ENCODE data around the gene ITPR1.

Gene ITPR1

GRCh38 chr3:4672725-4673275 is 179.7 kb downstream of the ITPR1 start:
- no peak overlapping the region for H3K4me3 ChIP-seq (ENCODE audit: control insufficient read depth, low read depth, low read length)
- no peak for DNase-seq (ENCODE audit: low read depth)
- TF ChIP-seq, protein P1, sequence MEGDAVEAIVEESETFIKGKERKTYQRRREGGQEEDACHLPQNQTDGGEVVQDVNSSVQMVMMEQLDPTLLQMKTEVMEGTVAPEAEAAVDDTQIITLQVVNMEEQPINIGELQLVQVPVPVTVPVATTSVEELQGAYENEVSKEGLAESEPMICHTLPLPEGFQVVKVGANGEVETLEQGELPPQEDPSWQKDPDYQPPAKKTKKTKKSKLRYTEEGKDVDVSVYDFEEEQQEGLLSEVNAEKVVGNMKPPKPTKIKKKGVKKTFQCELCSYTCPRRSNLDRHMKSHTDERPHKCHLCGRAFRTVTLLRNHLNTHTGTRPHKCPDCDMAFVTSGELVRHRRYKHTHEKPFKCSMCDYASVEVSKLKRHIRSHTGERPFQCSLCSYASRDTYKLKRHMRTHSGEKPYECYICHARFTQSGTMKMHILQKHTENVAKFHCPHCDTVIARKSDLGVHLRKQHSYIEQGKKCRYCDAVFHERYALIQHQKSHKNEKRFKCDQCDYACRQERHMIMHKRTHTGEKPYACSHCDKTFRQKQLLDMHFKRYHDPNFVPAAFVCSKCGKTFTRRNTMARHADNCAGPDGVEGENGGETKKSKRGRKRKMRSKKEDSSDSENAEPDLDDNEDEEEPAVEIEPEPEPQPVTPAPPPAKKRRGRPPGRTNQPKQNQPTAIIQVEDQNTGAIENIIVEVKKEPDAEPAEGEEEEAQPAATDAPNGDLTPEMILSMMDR (conservative IDR thresholded peaks at IDR 0.05; ENCODE audit: control insufficient read depth, insufficient read depth, low read depth, low read length): no peak

DNA sequence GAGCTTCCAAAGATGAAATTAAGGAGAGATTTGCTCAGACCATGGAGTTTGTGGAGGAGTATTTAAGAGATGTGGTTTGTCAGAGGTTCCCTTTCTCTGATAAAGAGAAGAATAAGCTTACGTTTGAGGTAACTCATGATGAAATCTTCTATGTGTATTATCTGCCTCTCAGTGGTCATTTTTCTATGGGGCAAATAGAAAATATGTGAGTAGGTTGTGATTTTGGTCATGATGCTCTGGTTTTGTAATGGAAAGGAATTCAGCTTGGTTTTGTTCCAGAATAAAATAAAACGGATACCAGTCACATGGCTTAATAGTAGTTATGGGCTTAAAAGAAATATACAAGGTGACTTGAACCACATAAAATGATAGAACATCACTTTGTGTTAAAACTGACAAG is 181.1 kb downstream of the ITPR1 start:
- H3K4me3 ChIP-seq (ENCODE audit: control insufficient read depth, low read depth, low read length): no peak overlapping the region
- DNase-seq (ENCODE audit: low read depth): peak; percentile 56
- TF ChIP-seq, protein P1 (conservative IDR thresholded peaks at IDR 0.05; ENCODE audit: control insufficient read depth, insufficient read depth, low read depth, low read length): no peak

GRCh38 chr3:4675704-4676103 is 182.6 kb downstream of the ITPR1 start:
- TF ChIP-seq, protein P1 (conservative IDR thresholded peaks at IDR 0.05; ENCODE audit: control insufficient read depth, insufficient read depth, low read depth, low read length): no peak
- no peak overlapping the region for H3K4me3 ChIP-seq (ENCODE audit: control insufficient read depth, low read depth, low read length)

GRCh38 chr3:4678320-4678719 is 185.2 kb downstream of the ITPR1 start:
- no peak for DNase-seq (ENCODE audit: low read depth)
- TF ChIP-seq, protein P1 (conservative IDR thresholded peaks at IDR 0.05; ENCODE audit: control insufficient read depth, insufficient read depth, low read depth, low read length): no peak
- no peak overlapping the region for H3K4me3 ChIP-seq (ENCODE audit: control insufficient read depth, low read depth, low read length)

More at GRCh38 chr3:4675704-4676103, 182.6 kb downstream of the ITPR1 start:
- no peak for DNase-seq (ENCODE audit: low read depth)

- TF ChIP-seq, protein P1 (conservative IDR thresholded peaks at IDR 0.05; ENCODE audit: control insufficient read depth, insufficient read depth, low read depth, low read length): no peak
- no peak for DNase-seq (ENCODE audit: low read depth)
- H3K4me3 ChIP-seq (ENCODE audit: control insufficient read depth, low read depth, low read length): no peak overlapping the region
Observed at GRCh38 chr3:4680227-4680691, 187.1 kb downstream of the ITPR1 start.

- peak; percentile 66 for DNase-seq (ENCODE audit: low read depth)
- no peak overlapping the region for H3K4me3 ChIP-seq (ENCODE audit: control insufficient read depth, low read depth, low read length)
- TF ChIP-seq, protein P1 (conservative IDR thresholded peaks at IDR 0.05; ENCODE audit: control insufficient read depth, insufficient read depth, low read depth, low read length): no peak
Observed at GRCh38 chr3:4680871-4681300, 187.7 kb downstream of the ITPR1 start.
